ENCODE results near the gene TMEM131L.

DNA sequence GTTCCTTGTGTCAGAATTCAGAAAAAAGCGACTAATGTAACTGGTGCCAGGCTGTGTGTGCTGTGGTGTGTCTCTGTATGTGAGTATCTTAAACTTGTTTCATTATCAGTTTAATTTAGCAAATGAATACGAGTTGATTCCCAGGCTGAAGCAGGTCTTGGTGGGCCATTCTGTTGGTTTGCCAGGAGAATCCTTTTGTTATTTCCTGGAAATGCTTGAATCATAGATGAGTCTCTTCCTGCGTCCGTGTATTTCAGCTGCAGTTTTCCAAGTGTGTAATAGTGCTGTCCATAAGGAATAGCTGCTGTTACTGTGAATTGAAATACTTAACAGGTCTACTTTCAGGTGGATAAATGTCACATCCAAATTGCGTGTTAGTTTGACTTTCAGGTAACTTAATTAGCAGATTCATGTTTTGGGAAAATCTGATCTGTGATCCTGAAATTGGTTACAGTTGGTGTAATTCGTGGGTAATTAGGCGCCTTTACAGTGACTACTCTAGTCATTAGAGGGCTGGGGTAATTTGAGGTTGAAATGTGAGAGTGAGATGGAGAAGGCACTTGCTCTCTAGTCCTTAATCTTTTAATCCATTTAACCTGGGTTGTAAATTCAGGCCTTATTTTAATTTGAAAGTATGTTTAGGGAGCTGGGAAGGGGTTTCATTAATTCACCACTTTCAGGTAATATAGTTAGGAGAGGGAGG, 23.8 kb downstream of the TMEM131L start:
- TF ChIP-seq ZNF274 (IDR thresholded peaks at IDR 0.05; ENCODE audit: low read depth, low read length) = no peak
- TF ChIP-seq, protein P1, sequence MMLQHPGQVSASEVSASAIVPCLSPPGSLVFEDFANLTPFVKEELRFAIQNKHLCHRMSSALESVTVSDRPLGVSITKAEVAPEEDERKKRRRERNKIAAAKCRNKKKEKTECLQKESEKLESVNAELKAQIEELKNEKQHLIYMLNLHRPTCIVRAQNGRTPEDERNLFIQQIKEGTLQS (IDR thresholded peaks at IDR 0.05) = no peak
- TF ChIP-seq, protein P2, sequence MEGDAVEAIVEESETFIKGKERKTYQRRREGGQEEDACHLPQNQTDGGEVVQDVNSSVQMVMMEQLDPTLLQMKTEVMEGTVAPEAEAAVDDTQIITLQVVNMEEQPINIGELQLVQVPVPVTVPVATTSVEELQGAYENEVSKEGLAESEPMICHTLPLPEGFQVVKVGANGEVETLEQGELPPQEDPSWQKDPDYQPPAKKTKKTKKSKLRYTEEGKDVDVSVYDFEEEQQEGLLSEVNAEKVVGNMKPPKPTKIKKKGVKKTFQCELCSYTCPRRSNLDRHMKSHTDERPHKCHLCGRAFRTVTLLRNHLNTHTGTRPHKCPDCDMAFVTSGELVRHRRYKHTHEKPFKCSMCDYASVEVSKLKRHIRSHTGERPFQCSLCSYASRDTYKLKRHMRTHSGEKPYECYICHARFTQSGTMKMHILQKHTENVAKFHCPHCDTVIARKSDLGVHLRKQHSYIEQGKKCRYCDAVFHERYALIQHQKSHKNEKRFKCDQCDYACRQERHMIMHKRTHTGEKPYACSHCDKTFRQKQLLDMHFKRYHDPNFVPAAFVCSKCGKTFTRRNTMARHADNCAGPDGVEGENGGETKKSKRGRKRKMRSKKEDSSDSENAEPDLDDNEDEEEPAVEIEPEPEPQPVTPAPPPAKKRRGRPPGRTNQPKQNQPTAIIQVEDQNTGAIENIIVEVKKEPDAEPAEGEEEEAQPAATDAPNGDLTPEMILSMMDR (IDR thresholded peaks at IDR 0.05 in 2 of 3, conservative IDR thresholded peaks at IDR 0.05 in 1 of 3; ENCODE audit: borderline replicate concordance in 1 of 3, insufficient read depth in 1 of 3, low read depth in 2 of 3, low read length in 2 of 3) = no peak
- no peak for TF ChIP-seq EZH2phosphoT487 (IDR thresholded peaks at IDR 0.05; ENCODE audit: borderline replicate concordance)
- no peak for TF ChIP-seq POLR2A (IDR thresholded peaks at IDR 0.05; ENCODE audit: borderline replicate concordance, extremely low read depth, insufficient read depth, insufficient read length)
